HepG2 (cell line): ENCODE measurements around the gene CRB1. TPM values are rescaled to one million over a fixed set of nuclear protein-coding genes. Genes with fewer than 3 reads are reported as not detected.

Experiments
- CEBPZ ChIP-seq: IDR thresholded peaks from 2 replicates; pipeline ENCODE4 v1.6.1; 2012; ENCODE audit warnings: low read length, improper control_type of control experiment
- FOXA1 ChIP-seq, 2 experiments: fragments of 450-650 bp in 1 of 2; sonication (generic) in 1 of 2; formaldehyde crosslinking in 1 of 2; IDR thresholded peaks; 2 replicates each; pipeline versions ENCODE4 v1.4.0 to v1.6.1; 2016 to 2020; ENCODE audit warnings: missing genetic modification reagents in 1 of 2
- FOXJ3 ChIP-seq: sonication (generic); formaldehyde crosslinking; IDR thresholded peaks from 2 replicates; pipeline ENCODE4 v1.4.0; 2020; ENCODE audit warnings: missing genetic modification reagents, mild to moderate bottlenecking, borderline replicate concordance
- FUBP1 ChIP-seq: sonication (generic); formaldehyde crosslinking; IDR thresholded peaks from 2 replicates; pipeline ENCODE4 v1.5.1; 2020; ENCODE audit warnings: missing genetic modification reagents, mild to moderate bottlenecking, borderline replicate concordance
- ONECUT2 ChIP-seq: sonication (generic); formaldehyde crosslinking; IDR thresholded peaks from 2 replicates; pipeline ENCODE4 v1.4.0; 2020; ENCODE audit warnings: missing genetic modification reagents
- REL ChIP-seq: sonication (generic); formaldehyde crosslinking; conservative IDR thresholded peaks from 2 replicates; pipeline ENCODE4 v1.8.0; 2022; ENCODE audit warnings: mild to moderate bottlenecking, missing genetic modification reagents, moderate library complexity
- RNF2 ChIP-seq: fragments of 450-650 bp; conservative IDR thresholded peaks from 2 replicates; pipeline ENCODE4 v1.6.1; 2016; ENCODE audit warnings: low read depth
- SRF ChIP-seq: IDR thresholded peaks from 2 replicates; pipeline ENCODE4 v1.6.1; 2011; ENCODE audit warnings: mild to moderate bottlenecking, low read depth, low read length, moderate library complexity
- ZBTB25 ChIP-seq: IDR thresholded peaks from 2 replicates; pipeline ENCODE4 v1.6.1; 2018; ENCODE audit warnings: missing genetic modification reagents
- ZC3H13 ChIP-seq: sonication (generic); formaldehyde crosslinking; IDR thresholded peaks from 2 replicates; pipeline ENCODE4 v1.8.1; 2023; ENCODE audit warnings: mild to moderate bottlenecking, missing genetic modification reagents, moderate library complexity
- ZFP41 ChIP-seq: sonication (generic); formaldehyde crosslinking; IDR thresholded peaks from 2 replicates; pipeline ENCODE4 v1.4.0; 2020; ENCODE audit warnings: mild to moderate bottlenecking, missing genetic modification reagents, borderline replicate concordance
- ZHX2 ChIP-seq, 2 experiments: sonication (generic) in 1 of 2; formaldehyde crosslinking in 1 of 2; IDR thresholded peaks; 2 replicates each; pipeline versions ENCODE4 v1.6.1 to v1.9.0; 2014 to 2022; ENCODE audit warnings: antibody characterized with exemption in 1 of 2, borderline replicate concordance in 1 of 2, inconsistent platforms in 1 of 2, low read depth in 1 of 2, missing genetic modification reagents in 1 of 2
- ZMAT3 ChIP-seq: sonication (generic); formaldehyde crosslinking; conservative IDR thresholded peaks from 2 replicates; pipeline ENCODE4 v1.7.0; 2021; ENCODE audit warnings: missing genetic modification reagents
- ZNF576 ChIP-seq: sonication (generic); formaldehyde crosslinking; IDR thresholded peaks from 2 replicates; pipeline ENCODE4 v1.4.0; 2020; ENCODE audit warnings: mild to moderate bottlenecking, missing genetic modification reagents
- polyA plus RNA-seq, 8 experiments: library from polyadenylated mRNA; depleted of rRNA in 3 of 8; stranded (reverse) in 7 of 8; unstranded in 1 of 8; fragments of >200 nt; fragmentation: Illumina TruSeq in 4 of 8; extraction: Trizol in 4 of 8; gene quantifications; 2 replicates each; pipeline versions ENCODE4 v1.2.1 to v1.2.3, GENCODE V29; 2011 to 2016; ENCODE audit warnings: low read depth in 4 of 8, missing spikeins in 1 of 8, mixed read lengths in 1 of 8; ENCODE audit not compliant: insufficient read depth in 1 of 8
- total RNA-seq, 5 experiments: library from RNA; depleted of rRNA; stranded (reverse); fragments of >200 nt; fragmentation: Illumina TruSeq; extraction: Trizol; gene quantifications; 2 replicates each; pipeline ENCODE4 v1.2.3, GENCODE V29; 2016; ENCODE audit warnings: low read depth in 1 of 5

Gene CRB1
- total and polyA plus RNA-seq, 2 of the 13 experiments (the other 11 are each of a cell fraction or from before 2014, with no cell fraction given): 0.01 TPM; not detected in 1

- TF ChIP-seq FOXJ3 (CRISPR knock-in tag): no peak
- TF ChIP-seq ZC3H13 (CRISPR knock-in tag): no peak
- no peak for TF ChIP-seq ZHX2 (IDR thresholded peaks at IDR 0.05; ENCODE audit: low read depth)
- no peak for TF ChIP-seq ZHX2 (CRISPR knock-in tag; IDR thresholded peaks at IDR 0.05; ENCODE audit: borderline replicate concordance)
- TF ChIP-seq FUBP1 (CRISPR knock-in tag): no peak
- no peak for TF ChIP-seq ZMAT3
- no peak for TF ChIP-seq RNF2
- no peak for TF ChIP-seq ZNF576 (CRISPR knock-in tag)
- no peak for TF ChIP-seq SRF
- TF ChIP-seq ZBTB25 (CRISPR knock-in tag): no peak
- TF ChIP-seq CEBPZ: no peak
- TF ChIP-seq REL: no peak
- TF ChIP-seq ZFP41 (CRISPR knock-in tag): no peak
- TF ChIP-seq FOXA1 (IDR thresholded peaks at IDR 0.05): no peak
- no peak for TF ChIP-seq FOXA1 (CRISPR knock-in tag; IDR thresholded peaks at IDR 0.05)
- no peak for TF ChIP-seq ONECUT2 (CRISPR knock-in tag)
Measured at GRCh38 chr1:197311081-197311480, 43.0 kb downstream of the CRB1 start (continued).
